ENCODE measurements around the gene ERN1.

- TF ChIP-seq CTCF (IDR thresholded peaks at IDR 0.05) (no peak), POLR2A (IDR thresholded peaks at IDR 0.05) (no peak)
Observed at GRCh38 chr17:64063088-64063487, 66.9 kb downstream of the ERN1 start.
